ENCODE data around the gene FAM234B.

The FAM234B gene

GRCh38 chr12:13044002-13044905, at the start of gene FAM234B:
Gene FAM234B (plus strand): TSS chr12:13044381. CDS start chr12:13044404, 23 bp downstream.
- intact Hi-C loops (cut with DNase I; ENCODE audit: low total_unique reads) = no loop called here
- TF ChIP-seq CTCF (IDR thresholded peaks at IDR 0.05) = no peak
- peak within 1 kb of the TSS; percentile 72 to 74 for H3K27ac ChIP-seq

GRCh38 chr12:12995088-12995487, 49.1 kb upstream of the FAM234B start:
- Histone ChIP-seq H3K4me3 (no peak overlapping the region), H3K9me3 (no peaks in the 10 kb centered on the region), H3K27ac (no peak overlapping the region), H3K36me3 (no peaks in the 10 kb centered on the region), H3K27me3 (no peaks in the 10 kb centered on the region), H3K4me1 (peaks cover 0 to 38% (median 24%) of the 10 kb centered on the region in 4 donors)
- TF ChIP-seq CTCF (IDR thresholded peaks at IDR 0.05) = no peak
- intact Hi-C loops (cut with DNase I; ENCODE audit: low total_unique reads) = no loop called here
- DNase-seq = no peak

More at GRCh38 chr12:13044002-13044905, at the start of gene FAM234B:
- Histone ChIP-seq H3K4me1 (peaks cover 0 to 15% (median 2%) of the 10 kb centered on the region in 4 donors), H3K4me3 (peak within 1 kb of the TSS; percentile 92 to 99), H3K27me3 (no peaks in the 10 kb centered on the region), H3K36me3 (no peaks in the 10 kb centered on the region), H3K9me3 (no peaks in the 10 kb centered on the region)
- peak; percentile 80 to 85 for DNase-seq

GRCh38 chr12:12996209-12996608, 48.0 kb upstream of the FAM234B start:
- intact Hi-C loops (cut with DNase I; ENCODE audit: low total_unique reads) = no loop called here
- no peak for DNase-seq
- Histone ChIP-seq H3K27ac (no peak overlapping the region), H3K9me3 (no peaks in the 10 kb centered on the region), H3K4me3 (no peak overlapping the region), H3K27me3 (no peaks in the 10 kb centered on the region), H3K36me3 (no peaks in the 10 kb centered on the region), H3K4me1 (peaks cover 0 to 31% (median 23%) of the 10 kb centered on the region in 4 donors)
- TF ChIP-seq CTCF (IDR thresholded peaks at IDR 0.05) = no peak

- no peak overlapping the region for H3K27ac ChIP-seq
- no peaks in the 10 kb centered on the region for H3K27me3 ChIP-seq
- peaks cover 0 to 38% (median 20%) of the 10 kb centered on the region in 4 donors for H3K4me1 ChIP-seq
- H3K9me3 ChIP-seq = no peaks in the 10 kb centered on the region
- intact Hi-C loops (cut with DNase I; ENCODE audit: low total_unique reads) = no loop called here
- TF ChIP-seq CTCF (IDR thresholded peaks at IDR 0.05) = no peak
- no peaks in the 10 kb centered on the region for H3K36me3 ChIP-seq
- DNase-seq = no peak
- H3K4me3 ChIP-seq = no peak overlapping the region
Measured at GRCh38 chr12:12997156-12997555, 47.0 kb upstream of the FAM234B start.

- no peak overlapping the region for H3K27ac ChIP-seq
- no peaks in the 10 kb centered on the region for H3K27me3 ChIP-seq
- no peaks in the 10 kb centered on the region for H3K36me3 ChIP-seq
- no peak for TF ChIP-seq CTCF (IDR thresholded peaks at IDR 0.05)
- H3K4me1 ChIP-seq = peaks cover 0 to 41% (median 17%) of the 10 kb centered on the region in 4 donors
- H3K4me3 ChIP-seq = no peak overlapping the region
- DNase-seq = no peak
- intact Hi-C loops (cut with DNase I; ENCODE audit: low total_unique reads) = no loop called here
- H3K9me3 ChIP-seq = no peaks in the 10 kb centered on the region
Measured at GRCh38 chr12:12997734-12998133, 46.4 kb upstream of the FAM234B start.
